ENCODE results near the gene SRP14.
A peak's percentile ranks its signal among the peaks of the same experiment; 100 is the strongest.

Gene SRP14

GRCh38 chr15:40065166-40065565, 26.2 kb upstream of the SRP14 start:
- Histone ChIP-seq H3K4me3 (replicated peaks; ENCODE audit: insufficient read depth, low read length) (no peak overlapping the region), H3K27ac (replicated peaks) (no peak overlapping the region), H3K27me3 (ENCODE audit: insufficient read depth, poor library complexity, severe bottlenecking) (no peaks in the 10 kb centered on the region)
- TF ChIP-seq CTCF (IDR thresholded peaks at IDR 0.05; ENCODE audit: insufficient read depth, low read length) (no peak), SPI1 (IDR thresholded peaks at IDR 0.05; ENCODE audit: borderline replicate concordance, low read depth) (no peak), REST (IDR thresholded peaks at IDR 0.05; ENCODE audit: insufficient replicate concordance, low read depth) (no peak), POLR2AphosphoS5 (IDR thresholded peaks at IDR 0.05; ENCODE audit: low read depth) (no peak), GABPA (IDR thresholded peaks at IDR 0.05; ENCODE audit: low read depth) (no peak)
- DNase-seq (ENCODE audit: low read depth in 1 of 2, low spot score in 1 of 2): no peak

GRCh38 chr15:40064231-40064894, 25.4 kb upstream of the SRP14 start:
- Histone ChIP-seq H3K27me3 (ENCODE audit: insufficient read depth, poor library complexity, severe bottlenecking) (no peaks in the 10 kb centered on the region), H3K27ac (replicated peaks) (no peak overlapping the region), H3K4me3 (replicated peaks; ENCODE audit: insufficient read depth, low read length) (no peak overlapping the region)
- no peak for TF ChIP-seq POLR2AphosphoS5 (IDR thresholded peaks at IDR 0.05; ENCODE audit: low read depth)
- peak; percentile 65; the same call in 1 of the 2 replicates for TF ChIP-seq SPI1 (IDR thresholded peaks at IDR 0.05; ENCODE audit: borderline replicate concordance, low read depth)
- no peak for DNase-seq (ENCODE audit: low read depth in 1 of 2, low spot score in 1 of 2)

DNA sequence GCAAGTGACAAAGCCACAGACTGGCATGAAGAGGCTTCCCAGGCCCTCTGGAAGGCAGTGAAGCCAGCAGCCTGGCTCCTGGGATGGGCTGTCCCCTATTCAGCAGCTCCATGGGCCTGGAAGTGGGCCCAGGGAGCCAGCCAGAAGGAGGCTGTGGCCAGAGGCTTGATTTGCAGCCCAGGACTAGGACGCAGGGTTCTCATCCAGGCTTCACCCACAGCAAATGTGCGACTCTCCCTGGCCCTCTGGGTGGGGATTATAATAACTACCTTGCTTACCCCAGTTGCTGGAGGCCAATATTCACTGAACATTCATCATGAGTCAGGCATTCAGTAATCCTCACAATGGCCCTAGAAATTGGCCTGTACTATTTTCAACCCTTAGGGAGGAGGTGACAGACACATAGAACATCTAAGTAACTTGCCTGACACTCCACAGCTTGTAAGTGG, 24.6 kb upstream of the SRP14 start:
- TF ChIP-seq POLR2AphosphoS5 (IDR thresholded peaks at IDR 0.05; ENCODE audit: low read depth) (no peak), REST (IDR thresholded peaks at IDR 0.05; ENCODE audit: insufficient replicate concordance, low read depth) (no peak), SPI1 (IDR thresholded peaks at IDR 0.05; ENCODE audit: borderline replicate concordance, low read depth) (no peak), GABPA (IDR thresholded peaks at IDR 0.05; ENCODE audit: low read depth) (no peak), CTCF (IDR thresholded peaks at IDR 0.05; ENCODE audit: insufficient read depth, low read length) (no peak)
- no peak for DNase-seq (ENCODE audit: low read depth in 1 of 2, low spot score in 1 of 2)
- no peaks in the 10 kb centered on the region for H3K27me3 ChIP-seq (ENCODE audit: insufficient read depth, poor library complexity, severe bottlenecking)
- H3K27ac ChIP-seq (replicated peaks): no peak overlapping the region
- no peak overlapping the region for H3K4me3 ChIP-seq (replicated peaks; ENCODE audit: insufficient read depth, low read length)

GRCh38 chr15:40062816-40063562, 24.0 kb upstream of the SRP14 start:
- no peak for TF ChIP-seq REST (IDR thresholded peaks at IDR 0.05; ENCODE audit: insufficient replicate concordance, low read depth)
- no peak for TF ChIP-seq CTCF (IDR thresholded peaks at IDR 0.05; ENCODE audit: insufficient read depth, low read length)
- TF ChIP-seq POLR2AphosphoS5 (IDR thresholded peaks at IDR 0.05; ENCODE audit: low read depth): no peak
- no peak for TF ChIP-seq GABPA (IDR thresholded peaks at IDR 0.05; ENCODE audit: low read depth)
- TF ChIP-seq SPI1 (IDR thresholded peaks at IDR 0.05; ENCODE audit: borderline replicate concordance, low read depth): no peak
- DNase-seq (ENCODE audit: low read depth in 1 of 2, low spot score in 1 of 2): no peak
- Histone ChIP-seq H3K27me3 (ENCODE audit: insufficient read depth, poor library complexity, severe bottlenecking) (no peaks in the 10 kb centered on the region), H3K4me3 (replicated peaks; ENCODE audit: insufficient read depth, low read length) (no peak overlapping the region), H3K27ac (replicated peaks) (no peak overlapping the region)
